HEK293T (cell line): ENCODE measurements around the gene KCNJ2.

ENCODE experiments used
- FOXA1 ChIP-seq: fragments of 450-650 bp; IDR thresholded peaks from 2 replicates; pipeline ENCODE4 v1.6.1; 2016; ENCODE audit warnings: mild to moderate bottlenecking
- FOXM1 ChIP-seq: fragments of 450-650 bp; IDR thresholded peaks from 2 replicates; pipeline ENCODE4 v1.6.1; 2017; ENCODE audit warnings: mild to moderate bottlenecking, borderline replicate concordance
- ZNF384 ChIP-seq: fragments of 450-650 bp; IDR thresholded peaks from 2 replicates; pipeline ENCODE4 v1.6.1; 2016

DNA sequence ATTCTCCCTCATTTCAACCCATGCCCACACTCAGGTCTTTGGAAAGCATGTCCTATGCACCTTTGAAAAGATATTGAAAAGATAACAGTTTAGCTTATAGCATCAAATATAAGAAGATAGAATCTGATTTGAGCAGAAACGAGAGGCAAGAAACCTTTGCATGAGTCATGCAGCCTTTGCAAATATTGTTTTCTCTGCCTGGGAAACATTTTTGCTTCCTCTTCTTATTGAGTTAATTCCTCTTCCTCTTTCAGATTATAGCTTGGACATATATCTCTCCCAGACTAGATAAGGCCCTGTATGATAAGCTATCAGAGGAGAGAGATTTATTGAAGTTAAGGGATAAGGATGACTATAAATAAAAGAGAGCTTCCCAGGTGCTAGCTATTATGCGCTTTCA is 46.1 kb upstream of the KCNJ2 start:
- TF ChIP-seq FOXM1 (no peak), FOXA1 (no peak), ZNF384 (no peak)
